GM21529 (cell line): ENCODE measurements around the gene CCDC83.
"Not testable (repeated sequence)": the region's sequence is repeated elsewhere in the genome, so short reads cannot be mapped to it uniquely, and the experiment has no call there.

Experiments used
- ATAC-seq: cut with Tn5 transposase; IDR thresholded peaks from one replicate; pipeline ENCODE4 v1.9.1; 2021; ENCODE audit not compliant: unreplicated experiment

CCDC83 gene

DNA sequence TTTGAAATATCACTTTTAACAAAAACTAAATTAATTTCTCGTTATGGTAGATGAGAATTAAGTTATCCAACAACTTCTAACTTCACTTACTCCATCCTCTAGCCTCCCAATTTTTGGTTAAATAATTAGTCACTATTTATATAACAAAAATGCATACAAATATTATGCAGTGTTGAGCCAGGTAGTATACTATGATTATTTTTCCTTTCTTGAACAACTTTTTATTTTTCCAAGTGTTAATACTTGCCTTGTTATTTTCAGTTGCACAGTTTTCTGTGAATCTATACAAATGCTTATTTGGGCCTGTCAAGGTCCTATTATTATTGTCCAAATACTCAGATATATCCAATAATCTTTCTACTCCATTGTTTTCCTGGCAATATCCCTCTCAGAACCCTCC is 19.9 kb upstream of the CCDC83 start:
- ATAC-seq: no peak

DNA sequence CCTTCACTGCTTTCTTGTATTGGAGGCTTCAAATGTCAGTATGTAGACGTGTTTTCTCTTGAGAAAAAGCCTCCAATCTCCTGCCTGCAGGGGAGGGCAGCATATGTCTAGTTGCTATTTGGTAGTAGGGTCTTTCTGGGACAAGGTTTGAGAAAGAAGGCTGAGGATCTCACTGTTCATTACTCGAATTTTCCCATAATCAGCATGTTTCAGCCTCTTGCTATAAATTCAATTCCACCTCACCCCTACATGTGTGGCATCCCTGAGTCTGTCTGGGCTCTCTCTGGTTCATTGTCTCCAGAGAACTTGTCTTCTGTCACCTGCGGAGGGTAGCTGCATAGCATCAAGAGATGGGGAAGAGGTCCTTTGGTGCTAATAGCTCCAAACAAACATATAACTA is 19.5 kb upstream of the CCDC83 start:
- no peak for ATAC-seq

DNA sequence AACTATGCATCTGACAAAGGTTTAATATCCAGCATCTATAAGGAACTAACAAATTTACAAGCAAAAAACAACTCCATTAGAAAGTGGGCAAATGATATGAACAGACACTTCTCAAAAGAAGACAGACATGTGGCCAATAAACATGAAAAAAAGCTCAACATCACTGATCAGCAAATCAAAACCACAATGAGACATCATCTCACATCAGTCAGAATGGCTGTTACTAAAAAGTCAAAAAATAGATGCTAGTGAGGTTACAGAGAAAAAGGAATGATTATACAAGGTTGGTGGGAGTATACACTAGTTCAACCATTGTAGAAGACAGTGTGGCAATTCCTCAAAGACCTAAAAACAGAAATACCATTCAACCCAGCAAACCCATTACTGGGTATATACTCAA is 14.3 kb upstream of the CCDC83 start:
- ATAC-seq: not testable (repeated sequence)

DNA sequence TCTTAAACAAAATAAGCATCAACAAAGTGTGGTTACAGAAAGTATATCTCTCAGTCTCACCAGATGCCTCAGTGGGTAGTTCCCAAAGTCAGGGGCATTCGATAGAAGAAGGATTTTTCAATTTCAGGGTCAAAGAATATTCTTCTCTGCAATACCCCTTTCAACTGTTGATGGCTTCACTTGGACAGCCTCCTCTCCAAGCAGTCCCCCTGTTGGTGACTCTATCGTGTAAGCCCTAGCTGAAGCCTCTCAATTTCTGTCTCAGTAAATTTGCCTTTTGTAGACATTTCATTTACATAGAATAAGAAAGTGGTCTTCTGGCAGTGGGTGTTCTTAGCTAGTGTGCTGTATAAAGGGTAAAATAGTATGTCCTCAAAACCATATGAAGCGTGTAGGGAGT is 11.3 kb upstream of the CCDC83 start:
- ATAC-seq: no peak

DNA sequence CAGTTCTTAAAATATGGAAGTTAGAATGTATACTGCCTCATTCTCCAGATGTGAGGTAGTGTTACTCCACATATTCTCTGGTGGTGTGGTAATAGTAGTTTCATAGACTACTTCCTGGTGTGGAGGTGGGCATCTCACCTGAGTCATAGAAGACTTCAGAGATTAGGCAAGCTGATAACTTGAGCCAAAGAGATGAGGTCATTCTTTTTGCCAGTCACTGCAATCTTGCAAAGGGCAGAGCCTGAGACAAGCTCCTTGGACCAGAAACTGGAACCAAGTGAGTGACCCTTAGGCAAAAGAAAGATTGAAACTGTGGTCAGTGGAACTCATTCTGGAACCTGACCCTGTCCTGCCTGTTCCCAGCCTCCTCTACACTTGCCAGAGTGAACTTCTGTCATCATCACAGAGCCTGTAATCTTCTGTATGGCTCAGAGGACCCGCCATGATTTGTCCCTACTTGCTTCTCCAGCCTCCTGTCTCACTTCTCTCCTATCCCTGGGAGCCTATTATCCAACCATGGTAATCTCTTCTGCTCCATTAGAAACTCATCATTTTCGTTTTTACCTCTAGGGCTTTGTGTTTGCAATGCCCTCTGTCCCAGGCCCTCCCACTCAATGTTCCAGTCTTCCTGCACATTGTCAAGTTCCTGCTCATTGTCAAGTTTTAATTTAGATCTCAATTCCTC is 10.6 kb upstream of the CCDC83 start:
- no peak for ATAC-seq

DNA sequence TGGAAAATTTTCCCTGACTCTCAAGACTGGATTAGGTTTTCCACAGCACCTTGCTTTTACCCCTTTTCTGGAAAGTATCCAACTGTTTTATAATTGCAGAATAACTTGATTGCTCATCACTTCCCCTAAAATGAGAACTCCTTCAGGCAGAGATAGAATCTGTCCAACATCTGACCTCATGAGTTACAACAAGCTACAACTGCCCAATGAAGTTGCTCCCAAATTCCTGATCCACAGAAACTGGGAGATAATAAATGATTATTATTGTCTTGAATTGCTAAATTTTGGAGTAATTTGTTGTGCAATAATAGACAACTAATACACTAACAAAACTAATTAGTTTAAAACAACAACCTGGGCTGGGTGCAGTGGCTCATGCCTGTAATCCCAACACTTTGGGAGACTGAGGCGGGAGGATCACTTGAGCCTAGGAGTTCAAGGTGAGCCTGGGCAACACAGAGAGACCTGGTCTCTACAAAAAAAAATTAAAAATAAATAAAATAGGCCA is 10.0 kb upstream of the CCDC83 start:
- ATAC-seq: no peak

DNA sequence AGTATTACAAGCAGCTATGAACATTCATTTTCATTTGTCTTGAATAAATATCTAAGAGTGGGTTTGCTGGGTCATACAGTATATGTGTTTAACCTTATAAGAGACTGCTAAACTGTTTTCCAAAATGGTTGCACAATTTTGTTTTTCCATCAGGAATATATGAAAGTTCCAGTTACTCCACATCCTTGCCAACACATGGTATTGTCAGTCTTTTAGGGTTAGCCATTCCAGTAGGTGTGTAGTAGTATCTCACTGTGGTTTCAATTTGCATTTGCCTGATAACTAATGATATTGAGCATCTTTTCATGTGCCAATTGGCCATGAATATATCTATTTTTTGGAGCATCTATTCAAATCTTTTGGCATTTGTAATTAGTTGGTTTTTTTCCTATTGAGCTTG is 7.7 kb upstream of the CCDC83 start:
- no peak for ATAC-seq

DNA sequence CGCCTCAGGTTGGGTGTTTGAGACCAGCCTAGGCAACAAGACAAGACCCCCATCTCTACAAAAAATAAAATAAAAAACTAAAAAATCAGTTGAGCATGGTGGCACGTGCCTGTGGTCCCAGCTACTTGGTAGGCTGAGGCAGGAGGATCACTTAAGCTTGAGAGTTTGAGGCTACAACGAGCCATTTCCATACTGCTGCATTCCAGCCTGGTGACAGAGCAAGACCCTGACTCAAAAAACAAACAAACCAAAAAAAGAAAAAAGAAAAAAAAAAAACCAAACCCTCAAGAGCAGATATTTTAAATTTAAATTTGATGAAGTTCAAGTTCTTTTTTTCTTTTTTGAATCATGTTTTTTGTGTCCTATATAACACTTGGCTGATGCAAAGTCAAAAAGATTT is 7.2 kb upstream of the CCDC83 start:
- no peak for ATAC-seq

DNA sequence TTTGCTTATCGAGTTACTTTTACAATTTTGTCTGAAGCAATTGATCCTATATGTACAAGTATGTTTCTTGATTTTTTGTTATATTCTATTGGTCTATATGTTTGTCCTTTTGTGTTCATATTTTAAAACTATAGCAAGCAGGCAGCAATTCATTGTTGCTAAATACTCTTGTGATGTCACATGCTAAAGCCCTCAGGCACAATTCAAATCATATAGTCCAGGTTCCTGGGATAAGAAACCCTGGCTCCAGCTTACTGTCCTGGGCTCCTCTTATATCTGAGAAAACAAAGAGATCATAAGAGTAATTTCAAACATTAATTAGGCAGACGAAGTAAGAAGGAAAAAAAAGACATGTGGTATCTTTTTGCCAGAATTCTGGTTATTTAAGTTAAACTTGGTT is 6.6 kb upstream of the CCDC83 start:
- no peak for ATAC-seq

DNA sequence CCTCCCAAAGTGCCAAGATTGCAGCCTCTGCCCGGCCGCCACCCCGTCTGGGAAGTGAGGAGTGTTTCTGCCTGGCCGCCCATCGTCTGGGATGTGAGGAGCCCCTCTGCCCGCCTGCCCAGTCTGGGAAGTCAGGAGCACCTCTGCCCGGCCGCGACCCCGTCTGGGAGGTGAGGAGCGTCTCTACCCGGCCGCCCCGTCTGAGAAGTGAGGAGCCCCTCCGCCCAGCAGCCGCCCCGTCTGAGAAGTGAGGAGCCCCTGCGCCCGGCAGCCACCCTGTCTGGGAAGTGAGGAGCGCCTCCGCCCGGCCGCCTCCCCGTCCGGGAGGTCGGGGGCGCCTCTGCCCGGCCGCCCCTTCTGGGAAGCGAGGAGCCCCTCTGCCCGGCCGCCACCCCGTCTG is 2.4 kb upstream of the CCDC83 start:
- ATAC-seq: not testable (repeated sequence)

DNA sequence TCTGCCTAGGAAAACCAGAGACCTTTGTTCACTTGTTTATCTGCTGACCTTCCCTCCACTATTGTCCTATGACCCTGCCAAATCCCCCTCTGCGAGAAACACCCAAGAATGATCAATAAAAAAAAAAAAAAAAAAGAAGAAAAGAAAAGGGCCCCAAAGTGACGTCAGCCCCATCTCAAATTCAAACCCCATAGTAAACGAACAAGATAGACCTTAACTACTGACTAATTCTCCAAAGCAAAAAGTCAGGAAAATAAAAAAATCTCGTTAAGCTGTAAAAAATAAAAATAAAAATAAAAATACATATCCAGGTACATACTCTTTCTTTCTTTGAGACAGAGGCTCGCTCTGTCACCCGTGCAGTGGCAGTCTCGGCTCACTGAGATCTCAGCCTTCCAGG is 1.6 kb upstream of the CCDC83 start:
- ATAC-seq: not testable (repeated sequence)

DNA sequence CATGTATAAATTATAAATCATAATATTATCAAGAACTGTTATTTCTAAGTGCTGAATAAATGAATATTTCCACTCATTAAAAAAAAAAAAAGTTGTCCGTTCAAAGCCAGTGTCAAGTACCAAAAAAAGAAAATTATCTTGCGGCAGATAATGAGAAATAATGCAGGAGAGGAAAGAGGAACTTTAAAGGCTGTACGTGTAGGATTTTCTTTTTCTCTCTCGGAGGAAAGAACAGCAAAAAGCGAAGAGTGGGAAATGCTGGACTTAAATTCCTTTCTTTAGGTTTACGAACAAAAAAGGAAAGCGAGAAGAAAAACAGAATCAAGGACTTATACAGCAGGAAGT is 999 bp upstream of the CCDC83 start:
- no peak for ATAC-seq

DNA sequence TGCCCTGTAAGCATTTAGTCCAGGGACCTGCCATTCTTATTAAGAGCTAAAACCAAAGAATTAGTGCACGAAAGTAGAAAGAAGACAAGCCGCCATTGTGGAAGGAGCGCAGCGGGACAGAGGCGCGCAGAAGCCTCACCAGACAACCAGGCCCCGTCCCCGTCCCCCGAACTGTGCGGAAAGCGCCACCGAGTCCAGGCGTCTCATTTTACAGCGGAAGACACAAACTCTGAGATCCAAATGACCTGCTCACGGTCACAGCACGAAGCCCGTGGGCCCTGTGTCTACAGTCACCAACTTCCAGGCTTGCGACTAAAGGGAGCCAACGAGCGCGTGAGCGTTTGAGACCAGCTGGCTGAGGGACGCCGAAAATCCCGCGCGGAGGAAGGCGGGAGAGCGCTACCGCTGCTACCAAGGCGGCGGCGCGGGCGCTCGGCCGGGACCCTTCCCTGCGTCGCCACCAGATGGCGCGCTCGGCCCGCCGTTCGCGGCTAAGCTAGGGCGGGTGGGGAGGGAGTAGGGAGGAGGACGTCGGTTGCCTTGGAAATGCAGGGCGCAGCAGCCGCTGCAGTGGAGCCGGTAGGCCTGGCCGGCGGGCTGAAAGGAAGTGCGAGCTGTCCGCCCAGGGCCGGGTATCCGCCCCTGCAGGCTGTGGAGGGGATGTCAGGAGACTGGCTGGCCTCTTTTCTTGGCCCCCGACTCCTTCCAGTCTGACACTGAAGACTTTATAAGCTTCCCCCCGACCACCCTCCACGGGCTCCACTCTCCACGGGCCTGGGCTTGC is 434 bp upstream of the CCDC83 start:
- ATAC-seq: peak; percentile 99

DNA sequence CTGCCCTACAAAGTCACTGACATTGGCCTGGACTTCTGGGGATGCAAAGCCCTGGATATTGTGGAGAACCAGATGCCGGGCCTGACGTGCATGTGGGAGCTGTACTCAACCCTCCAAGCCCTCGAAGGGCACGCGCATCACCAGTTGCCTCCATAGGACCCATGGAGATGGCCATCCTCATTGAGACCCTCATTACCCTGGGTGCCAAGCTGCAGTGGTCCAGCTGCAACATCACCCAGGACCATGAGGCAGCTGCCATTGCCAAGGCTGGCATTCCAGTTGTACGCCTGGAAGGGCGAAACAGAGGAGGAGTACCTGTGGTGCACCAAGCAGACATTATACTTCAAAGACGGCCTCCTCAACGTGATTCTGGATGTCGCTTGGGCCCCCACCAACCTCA is 1.9 kb downstream of the CCDC83 start:
- no peak for ATAC-seq

DNA sequence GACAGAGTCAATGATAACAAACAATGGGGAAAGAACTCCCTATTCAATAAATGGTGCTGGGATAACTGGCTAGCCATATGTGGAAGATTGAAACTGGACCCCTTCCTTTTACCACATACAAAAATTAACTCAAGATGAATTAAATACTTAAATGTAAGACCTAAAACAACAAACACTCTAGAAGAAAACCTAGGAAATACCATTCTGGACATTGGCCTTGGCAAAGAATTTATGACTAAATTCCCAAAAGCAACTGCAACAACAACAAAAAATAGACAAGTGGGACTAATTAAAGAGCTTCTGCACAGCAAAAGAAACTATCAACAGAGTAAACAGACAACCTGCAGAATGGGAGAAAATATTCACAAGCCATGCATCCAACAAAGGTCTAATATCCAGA is 4.4 kb downstream of the CCDC83 start:
- not testable (repeated sequence) for ATAC-seq

DNA sequence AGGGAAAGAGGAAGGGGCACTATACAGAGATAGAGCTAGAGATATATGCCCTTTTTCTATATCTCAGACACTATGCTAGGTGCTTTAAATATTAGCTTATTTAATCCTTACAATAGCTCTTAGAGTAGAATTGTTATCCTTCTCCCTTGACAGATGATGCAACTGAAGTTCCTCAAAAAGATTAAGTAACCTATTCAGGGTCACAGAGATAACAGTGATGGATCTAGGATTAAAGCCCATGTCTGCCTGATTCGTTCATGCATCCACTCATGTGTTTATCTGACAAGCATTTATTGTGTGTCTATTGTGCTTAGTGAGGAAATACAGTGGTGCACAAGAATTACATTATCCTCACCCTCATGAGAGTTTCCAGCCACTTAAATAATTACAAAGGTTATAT is 8.7 kb downstream of the CCDC83 start:
- ATAC-seq: no peak

DNA sequence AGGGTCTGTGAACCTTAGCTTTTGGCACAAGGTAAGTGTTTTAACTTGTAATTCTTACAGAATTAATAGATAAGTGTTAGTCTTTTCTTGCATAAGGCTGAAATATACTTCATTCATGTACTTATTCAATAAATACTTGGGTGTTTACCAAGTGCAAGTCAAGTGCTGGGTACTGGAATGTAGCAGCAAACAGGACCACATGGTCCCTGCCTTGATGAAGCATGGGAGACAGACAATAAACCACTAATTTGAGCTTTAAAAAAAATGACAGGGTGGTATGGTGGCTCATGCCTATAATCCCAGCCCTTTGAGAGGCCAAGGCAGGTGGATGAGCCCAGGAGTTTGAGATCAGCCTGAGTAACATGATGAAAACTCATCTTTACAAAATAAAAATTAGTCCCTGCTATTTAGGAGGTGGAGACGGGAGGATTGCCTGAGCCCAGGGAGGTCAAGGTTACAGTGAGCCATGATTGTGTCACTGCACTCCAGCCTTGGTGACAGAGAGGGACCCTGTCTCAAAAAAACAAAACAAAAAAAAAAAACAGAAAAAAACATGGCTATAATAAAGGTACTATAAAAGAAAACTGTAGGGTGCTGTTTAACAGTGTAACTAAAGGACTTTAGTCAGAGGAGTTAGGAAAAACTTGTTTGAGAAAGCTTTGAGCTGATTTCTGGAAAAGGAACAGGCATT is 11.1 kb downstream of the CCDC83 start:
- no peak for ATAC-seq

DNA sequence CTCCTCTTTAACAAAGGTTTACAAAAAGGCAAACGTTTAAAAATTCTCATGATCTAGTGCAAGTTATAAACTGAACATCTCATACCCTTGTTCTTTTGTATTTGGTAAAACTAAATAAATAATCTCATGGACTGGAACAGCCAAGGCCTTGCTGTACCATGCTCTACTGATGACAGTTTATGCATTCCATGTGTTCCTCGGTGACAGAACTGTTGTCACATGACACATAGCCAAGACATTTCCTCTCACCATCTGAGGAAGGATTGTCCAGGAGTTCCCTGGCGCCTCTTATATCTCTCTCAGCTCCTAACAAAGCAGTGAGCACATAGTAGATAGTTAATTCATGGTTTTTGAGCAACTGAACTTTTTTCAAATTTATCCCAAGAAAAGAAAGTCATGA is 12.6 kb downstream of the CCDC83 start:
- no peak for ATAC-seq

DNA sequence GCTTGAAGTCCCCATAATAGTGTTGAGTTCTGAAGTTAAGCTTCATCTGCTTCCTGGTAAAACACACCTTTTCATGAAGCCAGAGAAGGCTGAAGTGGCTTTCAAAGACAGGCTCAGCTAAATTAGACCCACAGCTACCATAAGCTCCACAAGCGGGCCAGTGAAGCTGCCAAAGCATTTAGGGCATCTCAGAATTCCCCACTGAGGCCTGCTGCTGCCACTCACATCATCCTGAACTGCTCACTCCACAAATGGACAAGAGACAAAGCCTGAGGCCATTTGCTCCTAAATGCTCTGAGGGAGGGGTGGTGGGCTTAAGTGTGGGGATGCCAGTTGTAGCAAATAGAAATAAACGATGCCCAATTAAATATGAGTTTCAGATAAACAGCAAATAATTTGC is 14.6 kb downstream of the CCDC83 start:
- no peak for ATAC-seq

DNA sequence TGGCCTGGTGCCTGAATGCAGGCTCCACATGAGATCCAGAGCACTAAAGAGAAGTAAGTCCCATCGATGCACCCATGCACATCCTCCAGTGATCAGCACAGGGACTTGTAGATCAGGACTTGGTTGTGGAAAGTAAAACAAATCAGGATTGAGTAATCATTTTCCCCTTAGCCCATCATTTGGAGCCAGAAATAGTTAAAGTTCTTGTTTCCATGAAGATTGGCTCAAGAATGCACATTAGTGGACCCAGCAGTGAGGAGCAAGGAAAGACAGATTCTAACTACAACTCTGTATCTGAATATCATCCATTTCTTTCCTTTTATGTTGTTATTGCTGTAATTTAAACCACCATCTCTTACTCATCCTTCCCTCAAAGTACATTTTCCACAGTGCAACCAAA is 19.1 kb downstream of the CCDC83 start:
- ATAC-seq: no peak

DNA sequence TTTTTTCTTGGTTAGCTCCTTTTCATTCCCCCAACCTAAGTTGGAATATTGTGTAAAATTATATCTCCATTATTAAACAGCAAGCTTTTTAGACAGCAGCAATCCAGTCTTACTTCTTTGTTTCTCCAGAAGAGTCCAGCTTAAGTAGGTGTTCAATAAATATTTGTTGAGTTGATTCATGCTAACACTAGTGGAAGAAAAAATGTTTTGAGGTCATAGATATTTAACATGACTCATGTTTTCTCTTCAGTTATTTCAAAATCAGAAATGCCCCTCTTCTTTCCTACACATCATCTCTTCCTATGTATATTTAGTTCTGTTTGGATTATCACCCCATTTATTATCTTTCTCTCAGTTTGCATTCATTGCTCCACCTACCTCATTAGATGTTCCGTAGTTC is 20.3 kb downstream of the CCDC83 start:
- ATAC-seq: no peak

DNA sequence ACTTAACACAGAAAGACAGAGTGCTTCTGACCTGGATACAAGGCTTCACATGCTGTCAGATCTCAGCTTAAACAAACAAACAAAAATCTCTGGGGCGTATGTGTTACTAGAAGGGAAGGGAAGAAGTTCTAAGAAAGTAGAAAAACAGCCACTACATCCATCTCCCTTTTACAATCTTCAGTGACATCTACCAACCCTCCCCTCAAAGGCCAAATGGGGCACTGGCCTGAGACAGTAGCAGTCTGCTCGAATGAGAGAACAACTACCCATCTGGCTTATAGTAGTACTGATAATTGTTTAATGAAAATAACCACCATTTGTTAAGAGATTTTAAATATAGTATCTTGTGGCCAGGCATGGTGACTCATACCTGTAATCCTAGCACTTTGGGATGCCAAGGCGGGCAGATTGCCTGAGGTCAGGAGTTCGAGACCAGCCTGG is 29.4 kb downstream of the CCDC83 start:
- no peak for ATAC-seq
